HCT116 (cell line): ENCODE data around the gene KCNA2. TPM values are rescaled to one million over a fixed set of nuclear protein-coding genes. Genes with fewer than 3 reads are reported as not detected.

Experiments used
- ATAC-seq: fragments of 200-7000 bp; cut with Tn5 transposase; 2 replicates; pipeline ENCODE4 v1.9.1; 2020; ENCODE audit warnings: mild to moderate bottlenecking, moderate library complexity
- BruUV-seq: library from RNA; stranded (reverse); fragments of 400-500 nt; replicated peaks from 2 replicates; lab custom pipeline; 2021; lab: Mats Ljungman, UMichigan
- CTCF ChIA-PET: fragments of 300-600 bp; sonication (Branson Sonifier 250); formaldehyde crosslinking; loops from one replicate; lab custom pipeline; 2021; ENCODE audit warnings: antibody characterized with exemption; lab: Charles Lee
- POLR2A ChIA-PET: fragments of 300-600, 350-600 bp; sonication (Branson Sonifier 250); formaldehyde crosslinking; loops from one replicate; lab custom pipeline; 2021; ENCODE audit warnings: antibody characterized with exemption; lab: Charles Lee
- RAD21 ChIA-PET, 2 experiments: fragments of 300-600 bp; sonication (Branson Sonifier 250); formaldehyde crosslinking; loops; one replicate each; lab custom pipeline; 2023; ENCODE audit warnings: low total read pairs in 2 of 2; ENCODE audit not compliant: uncharacterized antibody in 2 of 2, unreplicated experiment in 2 of 2, low non-redundant PET in 1 of 2; lab: Charles Lee
- DNase-seq: peaks from one replicate; pipeline ENCODE4 v3.0.0-alpha.2; 2010; ENCODE audit warnings: low read depth, low spot score
- H2AFZ ChIP-seq: fragments of 200-600 bp; shearing (Covaris generic), sonication (generic); 2 replicates; pipeline ENCODE4 v1.6.1; 2017; ENCODE audit warnings: low read depth, mixed run types, mixed read lengths, antibody characterized with exemption, low read length; ENCODE audit not compliant: poor library complexity, severe bottlenecking
- H3K27ac ChIP-seq: 2 replicates; pipeline ENCODE4 v1.5.1; 2012; ENCODE audit warnings: low read depth, low read length
- H3K27me3 ChIP-seq: fragments of 200-600 bp; sonication (generic); 2 replicates; pipeline ENCODE4 v1.6.1; 2016; ENCODE audit warnings: mixed run types, low read length, mixed read lengths; ENCODE audit not compliant: insufficient read depth
- H3K36me3 ChIP-seq, 2 experiments: fragments of 200-500 bp in 1 of 2; fragments of 200-600 bp in 1 of 2; sonication (Bioruptor generic) in 1 of 2; sonication (generic) in 1 of 2; 2 replicates each; pipeline versions ENCODE4 v1.5.1 to v1.6.1; 2014 to 2016; ENCODE audit warnings: low read length in 2 of 2, inconsistent platforms in 1 of 2, mixed read lengths in 1 of 2, mixed run types in 1 of 2; ENCODE audit not compliant: insufficient read depth in 2 of 2, control insufficient read depth in 1 of 2
- H3K4me1 ChIP-seq, 2 experiments: fragments of 200-600 bp in 1 of 2; sonication (generic) in 1 of 2; 2 replicates each; pipeline versions ENCODE4 v1.5.1 to v1.6.1; 2012 to 2017; ENCODE audit warnings: low read length in 2 of 2, inconsistent platforms in 1 of 2, mild to moderate bottlenecking in 1 of 2, mixed read lengths in 1 of 2, mixed run types in 1 of 2, moderate library complexity in 1 of 2; ENCODE audit not compliant: insufficient read depth in 2 of 2, control insufficient read depth in 1 of 2
- H3K4me2 ChIP-seq: fragments of 200-600 bp; sonication (generic); 2 replicates; pipeline ENCODE4 v1.6.1; 2017; ENCODE audit warnings: mixed run types, low read length, mixed read lengths
- H3K4me3 ChIP-seq, 2 experiments: fragments of 200-600 bp in 1 of 2; sonication (generic) in 1 of 2; replicated peaks in 1 of 2; 2 replicates each; pipeline ENCODE4 v1.5.1; 2011 to 2016; ENCODE audit warnings: low read length in 2 of 2, control low read depth in 1 of 2, low read depth in 1 of 2, mild to moderate bottlenecking in 1 of 2, mixed read lengths in 1 of 2, mixed run types in 1 of 2
- H3K79me2 ChIP-seq: fragments of 200-600 bp; sonication (generic); 2 replicates; pipeline ENCODE4 v1.6.1; 2017; ENCODE audit warnings: mild to moderate bottlenecking, mixed run types, low read length, moderate library complexity, mixed read lengths; ENCODE audit not compliant: insufficient read depth
- H3K9ac ChIP-seq: fragments of 200-600 bp; sonication (generic); 2 replicates; pipeline ENCODE4 v1.6.1; 2016; ENCODE audit warnings: low read length, mixed read lengths
- H3K9me2 ChIP-seq: fragments of 200-600 bp; sonication (generic), shearing (Covaris generic); 2 replicates; pipeline ENCODE4 v1.6.1; 2017; ENCODE audit warnings: mixed run types, mild to moderate bottlenecking, moderate library complexity; ENCODE audit not compliant: insufficient read depth
- H3K9me3 ChIP-seq, 2 experiments: fragments of 200-500 bp in 1 of 2; fragments of 200-600 bp in 1 of 2; sonication (Bioruptor generic) in 1 of 2; sonication (generic) in 1 of 2; 2 replicates each; pipeline ENCODE4 v1.6.1; 2014 to 2017; ENCODE audit warnings: low read length in 2 of 2, mixed read lengths in 2 of 2, inconsistent platforms in 1 of 2, low read depth in 1 of 2, mild to moderate bottlenecking in 1 of 2, mixed run types in 1 of 2, moderate library complexity in 1 of 2; ENCODE audit not compliant: control insufficient read depth in 1 of 2, insufficient read depth in 1 of 2
- H4K20me1 ChIP-seq: fragments of 200-600 bp; sonication (generic), shearing (Covaris generic); 2 replicates; pipeline ENCODE4 v1.6.1; 2017; ENCODE audit warnings: mixed run types, mild to moderate bottlenecking, moderate library complexity; ENCODE audit not compliant: insufficient read depth
- ATF3 ChIP-seq: IDR thresholded peaks from 2 replicates; pipeline ENCODE4 v1.6.1; 2012
- CBX3 ChIP-seq: IDR thresholded peaks from 2 replicates; pipeline ENCODE4 v1.6.1; 2012; ENCODE audit warnings: low read depth
- EGR1 ChIP-seq: IDR thresholded peaks from 2 replicates; pipeline ENCODE4 v1.6.1; 2012; ENCODE audit warnings: low read depth
- EZH2 ChIP-seq: fragments of 200-600 bp; sonication (generic); IDR thresholded peaks from 2 replicates; pipeline ENCODE4 v1.6.1; 2017; ENCODE audit warnings: antibody characterized with exemption, mixed run types
- EZH2phosphoT487 ChIP-seq: fragments of 200-600 bp; IDR thresholded peaks from 2 replicates; pipeline ENCODE4 v1.6.1; 2018; ENCODE audit warnings: antibody characterized with exemption, borderline replicate concordance
- SP1 ChIP-seq: IDR thresholded peaks from 2 replicates; pipeline ENCODE4 v1.6.1; 2012; ENCODE audit warnings: low read depth
- ZNF274 ChIP-seq: fragments of 200-500 bp; sonication (Bioruptor generic); IDR thresholded peaks from 2 replicates; pipeline ENCODE4 v1.6.1; 2014; ENCODE audit warnings: mild to moderate bottlenecking, low read depth, low read length, inconsistent platforms
- intact Hi-C: fragments of 100-400 bp; cut with micrococcal nuclease; formaldehyde crosslinking; loops from 2 replicates; pipeline ENCODE4 v1.10.0; 2022
- total RNA-seq: library from RNA; stranded (reverse); gene quantifications from one replicate; pipeline ENCODE4 v1.2.1, GENCODE V29; 2021; ENCODE audit not compliant: unreplicated experiment
- TF ChIP-seq, protein P1 (sequence below): IDR thresholded peaks from 2 replicates; pipeline ENCODE4 v1.6.1; 2011; ENCODE audit warnings: mild to moderate bottlenecking, low read length, moderate library complexity; ENCODE audit not compliant: insufficient replicate concordance; ENCODE audit errors: extremely low read depth
- TF ChIP-seq, protein P2 (sequence below), 3 experiments: fragments of 200-600 bp in 1 of 3; sonication (generic) in 1 of 3; IDR thresholded peaks in 2 of 3; conservative IDR thresholded peaks in 1 of 3; 2 replicates each; pipeline ENCODE4 v1.5.1; 2012 to 2017; ENCODE audit warnings: low read depth in 2 of 3, low read length in 2 of 3, antibody characterized with exemption in 1 of 3, borderline replicate concordance in 1 of 3, control low read depth in 1 of 3, mild to moderate bottlenecking in 1 of 3, mixed read lengths in 1 of 3, mixed run types in 1 of 3, moderate library complexity in 1 of 3; ENCODE audit not compliant: insufficient read depth in 1 of 3

KCNA2 gene
- total RNA-seq, 1 experiment from 2014 or later: not detected

- ChIA-PET CTCF (no interaction called here), RAD21 (no interaction called here), POLR2A (no interaction called here)
- no peak overlapping the region for H2AFZ ChIP-seq
- peaks cover 58% of the 10 kb centered on the region for H3K27me3 ChIP-seq
- H3K4me3 ChIP-seq: no peak overlapping the region
- no peaks in the 10 kb centered on the region for H3K36me3 ChIP-seq
- no peaks in the 10 kb centered on the region for H3K9me2 ChIP-seq
- H3K4me1 ChIP-seq: no peaks in the 10 kb centered on the region
- BruUV-seq: no TSS peak
- TF ChIP-seq, protein P1, sequence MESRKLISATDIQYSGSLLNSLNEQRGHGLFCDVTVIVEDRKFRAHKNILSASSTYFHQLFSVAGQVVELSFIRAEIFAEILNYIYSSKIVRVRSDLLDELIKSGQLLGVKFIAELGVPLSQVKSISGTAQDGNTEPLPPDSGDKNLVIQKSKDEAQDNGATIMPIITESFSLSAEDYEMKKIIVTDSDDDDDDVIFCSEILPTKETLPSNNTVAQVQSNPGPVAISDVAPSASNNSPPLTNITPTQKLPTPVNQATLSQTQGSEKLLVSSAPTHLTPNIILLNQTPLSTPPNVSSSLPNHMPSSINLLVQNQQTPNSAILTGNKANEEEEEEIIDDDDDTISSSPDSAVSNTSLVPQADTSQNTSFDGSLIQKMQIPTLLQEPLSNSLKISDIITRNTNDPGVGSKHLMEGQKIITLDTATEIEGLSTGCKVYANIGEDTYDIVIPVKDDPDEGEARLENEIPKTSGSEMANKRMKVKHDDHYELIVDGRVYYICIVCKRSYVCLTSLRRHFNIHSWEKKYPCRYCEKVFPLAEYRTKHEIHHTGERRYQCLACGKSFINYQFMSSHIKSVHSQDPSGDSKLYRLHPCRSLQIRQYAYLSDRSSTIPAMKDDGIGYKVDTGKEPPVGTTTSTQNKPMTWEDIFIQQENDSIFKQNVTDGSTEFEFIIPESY: no peak
- TF ChIP-seq EZH2: no peak
- TF ChIP-seq EZH2phosphoT487: no peak
- no peak for TF ChIP-seq ATF3
- no peak for TF ChIP-seq ZNF274
- no peak for TF ChIP-seq EGR1
- no peak for TF ChIP-seq SP1
- TF ChIP-seq, protein P2, sequence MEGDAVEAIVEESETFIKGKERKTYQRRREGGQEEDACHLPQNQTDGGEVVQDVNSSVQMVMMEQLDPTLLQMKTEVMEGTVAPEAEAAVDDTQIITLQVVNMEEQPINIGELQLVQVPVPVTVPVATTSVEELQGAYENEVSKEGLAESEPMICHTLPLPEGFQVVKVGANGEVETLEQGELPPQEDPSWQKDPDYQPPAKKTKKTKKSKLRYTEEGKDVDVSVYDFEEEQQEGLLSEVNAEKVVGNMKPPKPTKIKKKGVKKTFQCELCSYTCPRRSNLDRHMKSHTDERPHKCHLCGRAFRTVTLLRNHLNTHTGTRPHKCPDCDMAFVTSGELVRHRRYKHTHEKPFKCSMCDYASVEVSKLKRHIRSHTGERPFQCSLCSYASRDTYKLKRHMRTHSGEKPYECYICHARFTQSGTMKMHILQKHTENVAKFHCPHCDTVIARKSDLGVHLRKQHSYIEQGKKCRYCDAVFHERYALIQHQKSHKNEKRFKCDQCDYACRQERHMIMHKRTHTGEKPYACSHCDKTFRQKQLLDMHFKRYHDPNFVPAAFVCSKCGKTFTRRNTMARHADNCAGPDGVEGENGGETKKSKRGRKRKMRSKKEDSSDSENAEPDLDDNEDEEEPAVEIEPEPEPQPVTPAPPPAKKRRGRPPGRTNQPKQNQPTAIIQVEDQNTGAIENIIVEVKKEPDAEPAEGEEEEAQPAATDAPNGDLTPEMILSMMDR (IDR thresholded peaks at IDR 0.05 in 2 of 3, conservative IDR thresholded peaks at IDR 0.05 in 1 of 3; ENCODE audit: borderline replicate concordance in 1 of 3, insufficient read depth in 1 of 3, low read depth in 2 of 3, low read length in 2 of 3): no peak
- no peak for TF ChIP-seq CBX3
- ATAC-seq: no peak
- no peaks in the 10 kb centered on the region for H4K20me1 ChIP-seq
- H3K9me3 ChIP-seq: no peaks in the 10 kb centered on the region
- no peaks in the 10 kb centered on the region for H3K79me2 ChIP-seq
- H3K4me2 ChIP-seq: no peak overlapping the region
- DNase-seq: no peak
- H3K9ac ChIP-seq: no peak overlapping the region
- intact Hi-C loops: no loop called here
- no peak overlapping the region for H3K27ac ChIP-seq
Measured at GRCh38 chr1:110556471-110556807, 49.7 kb downstream of the KCNA2 start.
